HUES6 (cell line): ENCODE results near the gene SFMBT2.

ENCODE experiments used
- H3K27ac ChIP-seq: 2 replicates; pipeline ENCODE4 v1.7.0; 2013; ENCODE audit warnings: low read depth, mild to moderate bottlenecking, low read length, inconsistent platforms
- H3K27me3 ChIP-seq: 2 replicates; pipeline ENCODE4 v1.6.1; 2013; ENCODE audit warnings: low read length; ENCODE audit not compliant: control insufficient read depth, insufficient read depth
- H3K36me3 ChIP-seq: 2 replicates; pipeline ENCODE4 v1.6.1; 2013; ENCODE audit warnings: low read length; ENCODE audit not compliant: control insufficient read depth, insufficient read depth
- H3K4me1 ChIP-seq: 2 replicates; pipeline ENCODE4 v1.6.1; 2013; ENCODE audit warnings: low read length; ENCODE audit not compliant: control insufficient read depth, insufficient read depth
- H3K4me3 ChIP-seq: 2 replicates; pipeline ENCODE4 v1.5.1; 2013; ENCODE audit warnings: low read depth, low read length
- H3K9ac ChIP-seq: one replicate; pipeline ENCODE4 v1.6.1; 2013; ENCODE audit warnings: mild to moderate bottlenecking, low read length
- H3K9me3 ChIP-seq: 2 replicates; pipeline ENCODE4 v1.6.1; 2013; ENCODE audit warnings: low read depth, low read length; ENCODE audit not compliant: control insufficient read depth, insufficient read depth

The SFMBT2 gene

DNA sequence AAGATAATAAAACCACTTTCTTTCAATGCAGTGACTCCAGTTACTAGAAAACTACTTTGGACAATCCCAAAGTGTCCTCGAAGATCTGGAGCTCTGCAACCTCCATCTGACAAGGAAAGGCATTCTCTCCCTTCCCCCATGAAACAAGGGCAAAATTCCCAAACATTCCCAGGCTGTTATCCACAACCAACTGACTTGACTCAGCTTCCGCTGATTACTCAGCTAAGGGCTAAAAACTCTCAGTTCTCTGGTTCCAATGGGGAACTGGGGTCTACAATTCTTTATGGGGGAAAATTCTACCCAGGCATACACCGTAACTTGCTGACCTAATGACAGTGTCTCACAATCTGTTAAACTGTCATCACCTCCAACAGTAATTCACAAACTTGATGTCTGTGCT lies 48.4 kb downstream of the SFMBT2 start:
- Histone ChIP-seq H3K27ac (no peak overlapping the region), H3K9me3 (peaks cover 8% of the 10 kb centered on the region; the same call in 1 of the 2 replicates), H3K27me3 (no peaks in the 10 kb centered on the region), H3K9ac (no peak overlapping the region), H3K36me3 (peaks cover 11% of the 10 kb centered on the region; the same call in 1 of the 2 replicates), H3K4me3 (no peak overlapping the region), H3K4me1 (peaks cover 12% of the 10 kb centered on the region)

DNA sequence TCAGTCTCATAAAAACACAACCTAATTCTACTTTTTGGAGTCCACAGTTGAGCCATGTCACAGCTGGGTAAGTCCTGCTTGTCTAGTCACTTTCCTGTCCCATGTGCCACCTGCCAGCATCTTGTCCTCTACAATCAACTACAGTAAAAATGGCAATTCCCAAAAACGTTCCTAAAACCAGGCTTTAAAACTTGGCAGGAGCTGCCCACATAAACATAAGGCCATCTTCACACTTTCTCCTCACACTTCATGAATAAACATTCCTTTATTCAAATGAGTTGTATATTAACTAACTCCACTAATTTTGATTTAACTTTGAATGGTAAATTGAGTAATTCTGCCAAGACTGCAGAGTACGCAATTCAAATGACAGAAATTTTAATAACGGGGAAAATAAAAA lies 49.5 kb downstream of the SFMBT2 start:
- peaks cover 9% of the 10 kb centered on the region; the same call in 1 of the 2 replicates for H3K36me3 ChIP-seq

DNA sequence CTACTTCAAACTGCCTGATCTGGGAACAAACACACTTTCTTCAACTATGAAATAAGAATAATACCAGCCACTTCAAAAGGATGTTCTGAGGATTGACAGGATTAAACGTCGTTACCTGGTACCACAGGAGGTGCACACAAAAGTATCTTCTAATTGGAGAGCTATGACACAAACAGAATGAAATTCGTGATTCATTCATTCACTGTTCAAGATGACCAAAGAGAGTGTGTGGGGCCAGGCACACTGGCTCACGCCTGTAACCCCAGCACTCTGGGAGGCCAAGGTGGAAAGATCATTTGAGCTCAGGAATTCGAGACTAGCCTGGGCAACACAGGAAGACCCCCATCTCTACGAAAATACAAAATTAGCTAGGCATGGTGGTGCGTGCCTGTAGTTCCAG lies 50.9 kb downstream of the SFMBT2 start:
- no peak overlapping the region for H3K9ac ChIP-seq
- no peak overlapping the region for H3K27ac ChIP-seq
- H3K36me3 ChIP-seq = peaks cover 6% of the 10 kb centered on the region; the same call in 1 of the 2 replicates
- no peak overlapping the region for H3K4me3 ChIP-seq
- no peaks in the 10 kb centered on the region for H3K27me3 ChIP-seq
- H3K9me3 ChIP-seq = peaks cover 8% of the 10 kb centered on the region; the same call in 1 of the 2 replicates
- peaks cover 11% of the 10 kb centered on the region for H3K4me1 ChIP-seq

More for the DNA sequence above, 49.5 kb downstream of the SFMBT2 start:
- H3K9ac ChIP-seq = no peak overlapping the region
- peaks cover 12% of the 10 kb centered on the region for H3K4me1 ChIP-seq
- H3K4me3 ChIP-seq = no peak overlapping the region
- H3K27me3 ChIP-seq = no peaks in the 10 kb centered on the region
- no peak overlapping the region for H3K27ac ChIP-seq
- H3K9me3 ChIP-seq = peaks cover 8% of the 10 kb centered on the region; the same call in 1 of the 2 replicates

DNA sequence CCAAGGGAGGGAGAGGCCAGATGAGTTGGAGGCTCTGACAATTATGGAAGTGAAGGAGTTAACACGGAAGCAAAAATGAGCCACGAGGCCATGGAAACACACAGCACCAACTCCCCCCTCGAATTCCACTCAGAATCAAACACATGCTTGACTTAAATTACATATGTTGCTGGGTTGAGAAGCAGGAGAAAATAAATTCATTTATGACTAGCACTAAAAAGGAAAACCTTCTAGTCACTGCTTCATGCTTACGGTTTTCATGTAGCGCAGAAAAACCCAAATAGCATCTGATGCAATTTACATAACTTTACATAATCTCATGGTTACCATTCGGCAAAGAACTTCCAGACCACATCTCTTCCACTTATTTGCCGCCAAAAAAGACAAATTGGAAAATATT lies 51.5 kb downstream of the SFMBT2 start:
- peaks cover 5% of the 10 kb centered on the region; the same call in 1 of the 2 replicates for H3K4me1 ChIP-seq
- H3K9ac ChIP-seq = no peak overlapping the region
- H3K4me3 ChIP-seq = no peak overlapping the region
- no peak overlapping the region for H3K27ac ChIP-seq
- peaks cover 8% of the 10 kb centered on the region; the same call in 1 of the 2 replicates for H3K9me3 ChIP-seq
- no peaks in the 10 kb centered on the region for H3K27me3 ChIP-seq
- H3K36me3 ChIP-seq = peaks cover 6% of the 10 kb centered on the region; the same call in 1 of the 2 replicates

DNA sequence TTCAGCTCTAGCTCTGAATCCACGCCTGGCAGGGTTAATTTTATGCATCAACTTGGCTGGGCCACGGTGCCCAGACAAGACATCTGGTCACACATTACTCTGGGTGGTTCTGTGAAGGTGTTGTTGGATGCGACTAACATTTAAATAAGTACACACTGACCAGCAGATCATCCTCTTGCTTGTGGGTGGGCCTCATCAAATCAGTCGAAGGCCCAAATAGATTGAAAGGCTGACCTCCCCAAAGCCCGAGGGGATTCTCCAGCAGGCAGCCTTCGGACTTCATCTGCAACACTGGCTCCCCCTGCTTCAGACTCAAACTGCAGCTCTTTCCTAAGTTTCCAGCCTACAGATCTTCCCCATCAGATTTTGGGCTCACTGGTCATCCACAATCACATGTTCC lies 53.6 kb downstream of the SFMBT2 start:
- Histone ChIP-seq H3K9me3 (peaks cover 8% of the 10 kb centered on the region; the same call in 1 of the 2 replicates), H3K27ac (no peak overlapping the region), H3K9ac (no peak overlapping the region), H3K4me1 (no peaks in the 10 kb centered on the region), H3K4me3 (no peak overlapping the region), H3K27me3 (no peaks in the 10 kb centered on the region), H3K36me3 (peaks cover 2% of the 10 kb centered on the region; the same call in 1 of the 2 replicates)

DNA sequence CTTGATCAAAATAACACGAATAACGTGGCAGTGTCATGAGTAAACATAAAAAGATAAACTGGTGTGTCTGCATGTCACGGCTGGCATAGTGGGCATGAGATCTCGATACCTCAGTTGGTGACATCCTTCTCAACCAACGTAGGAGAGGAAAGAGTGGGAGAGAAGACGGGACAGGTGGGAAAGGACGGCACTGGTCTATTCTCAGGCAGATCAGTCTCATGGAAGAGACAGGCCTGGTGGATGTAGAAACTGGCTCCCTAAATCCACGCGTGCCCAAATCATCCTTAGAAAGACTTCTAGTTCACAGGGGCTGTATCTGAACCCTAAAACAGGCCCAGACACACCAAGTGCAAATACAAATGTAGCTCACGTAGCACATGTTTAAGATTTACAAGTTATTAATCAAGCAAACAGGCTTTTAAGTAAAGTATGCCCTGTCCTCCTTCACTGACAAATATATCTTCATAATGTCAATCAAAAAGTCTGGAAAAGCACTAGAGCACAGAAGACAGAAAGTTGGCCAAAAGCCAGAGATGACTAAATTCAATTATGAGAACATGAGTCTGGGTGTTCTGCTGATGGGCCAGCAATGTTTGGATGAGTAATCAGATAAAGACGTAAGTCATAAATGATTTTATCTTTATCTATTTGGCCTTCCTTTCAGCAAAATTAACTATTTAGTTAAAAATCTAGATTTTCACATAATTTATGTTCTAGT lies 56.3 kb downstream of the SFMBT2 start:
- no peak overlapping the region for H3K27ac ChIP-seq
- H3K27me3 ChIP-seq = no peaks in the 10 kb centered on the region
- H3K9me3 ChIP-seq = peaks cover 8% of the 10 kb centered on the region; the same call in 1 of the 2 replicates
- H3K4me3 ChIP-seq = no peak overlapping the region
- H3K9ac ChIP-seq = no peak overlapping the region
- no peaks in the 10 kb centered on the region for H3K4me1 ChIP-seq
- H3K36me3 ChIP-seq = peaks cover 2% of the 10 kb centered on the region; the same call in 1 of the 2 replicates

DNA sequence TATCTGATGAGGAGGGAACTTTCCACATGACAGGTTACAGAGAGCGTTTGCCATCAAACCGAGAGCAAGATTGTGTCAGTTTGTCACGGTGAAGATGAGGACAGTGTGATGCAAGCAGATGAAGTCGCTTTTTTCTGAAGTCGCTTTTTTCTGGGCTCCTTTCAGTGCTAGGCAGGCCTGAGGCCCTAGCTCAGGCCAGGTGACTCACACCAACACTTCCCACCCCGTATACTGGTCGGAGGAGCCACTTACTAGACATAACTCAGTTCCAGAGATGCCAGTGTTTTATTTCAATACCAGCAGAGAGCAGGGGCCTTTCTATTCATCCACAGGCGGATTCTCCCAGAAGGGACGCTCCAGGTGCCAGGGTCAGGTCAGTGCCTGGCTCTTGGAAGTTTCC lies 58.9 kb downstream of the SFMBT2 start:
- H3K4me1 ChIP-seq = no peaks in the 10 kb centered on the region
- no peaks in the 10 kb centered on the region for H3K27me3 ChIP-seq
- H3K9ac ChIP-seq = no peak overlapping the region
- H3K27ac ChIP-seq = no peak overlapping the region
- H3K9me3 ChIP-seq = no peaks in the 10 kb centered on the region
- no peak overlapping the region for H3K4me3 ChIP-seq
- H3K36me3 ChIP-seq = no peaks in the 10 kb centered on the region

DNA sequence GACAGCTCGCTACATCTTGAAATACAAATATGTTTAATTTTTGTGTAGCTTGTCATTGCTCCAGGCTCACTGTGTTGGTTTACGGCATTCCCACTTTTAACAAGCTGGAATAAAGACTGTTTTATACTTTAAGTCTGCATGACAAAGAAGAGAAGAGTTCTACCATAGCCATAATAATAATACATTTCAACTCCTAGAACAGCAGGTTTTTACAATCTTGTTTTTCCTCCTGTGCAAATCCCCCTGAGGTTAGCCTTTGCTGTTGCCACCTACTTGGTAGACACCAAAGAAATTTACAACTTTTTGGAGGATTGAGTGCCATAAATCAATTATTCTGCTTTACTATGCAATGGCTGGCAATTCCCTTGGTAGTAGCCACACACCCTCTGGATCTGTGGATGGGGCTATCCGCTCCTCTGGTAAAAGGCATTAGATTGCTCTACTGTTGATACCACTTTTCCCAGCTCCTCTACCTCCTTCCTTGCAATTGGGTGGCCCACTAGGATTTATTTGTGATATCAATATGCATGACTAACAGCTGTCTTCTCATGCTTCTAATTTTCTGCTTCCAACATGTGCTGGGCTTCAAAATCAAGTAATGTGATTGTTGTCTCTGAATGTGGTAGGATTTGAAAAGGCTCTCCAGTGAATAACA lies 60.2 kb downstream of the SFMBT2 start:
- Histone ChIP-seq H3K9ac (no peak overlapping the region), H3K9me3 (no peaks in the 10 kb centered on the region), H3K27ac (no peak overlapping the region)

DNA sequence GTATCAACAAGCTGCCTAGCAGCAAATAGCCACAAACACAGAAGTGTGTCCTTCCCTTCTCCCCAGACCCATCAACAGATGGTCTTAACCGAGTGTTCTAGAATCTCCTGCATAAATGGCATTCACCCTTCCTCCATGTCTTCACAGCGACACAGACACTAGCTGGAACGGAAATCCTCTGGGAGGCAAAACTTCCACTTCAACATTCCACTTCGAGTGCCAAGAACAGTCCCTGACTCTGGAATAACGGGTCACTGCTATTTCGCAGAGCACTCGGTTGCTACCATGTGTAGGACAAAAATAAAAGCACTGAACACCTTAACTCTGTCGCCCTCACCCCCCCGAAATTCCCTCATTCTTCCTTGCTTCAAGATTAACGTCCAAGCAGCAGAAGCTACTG lies 65.1 kb downstream of the SFMBT2 start:
- no peaks in the 10 kb centered on the region for H3K4me1 ChIP-seq
- H3K27me3 ChIP-seq = no peaks in the 10 kb centered on the region
- H3K4me3 ChIP-seq = no peak overlapping the region
- no peak overlapping the region for H3K27ac ChIP-seq
- no peaks in the 10 kb centered on the region for H3K36me3 ChIP-seq
- H3K9ac ChIP-seq = no peak overlapping the region
- H3K9me3 ChIP-seq = 0 out of 2 replicates have a peak, but pooled peaks cover 7% of the 10 kb centered on the region

More for the DNA sequence above, 60.2 kb downstream of the SFMBT2 start:
- no peaks in the 10 kb centered on the region for H3K4me1 ChIP-seq
- no peaks in the 10 kb centered on the region for H3K27me3 ChIP-seq
- H3K36me3 ChIP-seq = no peaks in the 10 kb centered on the region
- H3K4me3 ChIP-seq = no peak overlapping the region

DNA sequence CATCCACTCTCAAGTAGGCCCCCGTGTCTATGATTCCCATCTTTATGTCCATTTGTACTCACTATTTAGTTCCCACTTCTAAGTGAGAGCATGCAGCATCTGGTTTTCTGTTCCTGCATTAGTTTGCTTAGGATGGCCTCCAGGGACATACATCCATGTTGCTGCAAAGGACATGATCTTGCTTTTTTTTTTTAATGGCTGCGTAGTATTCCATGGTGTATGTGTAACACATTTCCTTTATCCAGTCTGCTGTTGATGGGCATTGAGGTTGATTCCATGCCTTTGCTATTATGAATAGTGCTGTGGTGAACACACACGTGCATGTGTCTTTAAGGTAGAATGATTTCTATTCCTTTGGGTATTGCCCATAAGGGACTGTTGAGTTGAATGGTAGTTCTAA lies 67.8 kb downstream of the SFMBT2 start:
- Histone ChIP-seq H3K9me3 (0 out of 2 replicates have a peak, but pooled peaks cover 7% of the 10 kb centered on the region), H3K36me3 (no peaks in the 10 kb centered on the region), H3K27ac (no peak overlapping the region), H3K27me3 (no peaks in the 10 kb centered on the region), H3K9ac (no peak overlapping the region), H3K4me3 (no peak overlapping the region), H3K4me1 (no peaks in the 10 kb centered on the region; the same call in 1 of the 2 replicates)
